ENCODE data around the gene AVPR1B.
"Not testable (repeated sequence)": the region's sequence is repeated elsewhere in the genome, so short reads cannot be mapped to it uniquely, and the experiment has no call there.

Gene AVPR1B

GRCh38 chr1:206065547-206066145, 51.5 kb downstream of the AVPR1B start:
- Histone ChIP-seq H3K4me3 (IDR thresholded peaks at IDR 0.05; ENCODE audit: insufficient read depth, low read depth, low read length) (no peak overlapping the region), H3K9ac (no peak overlapping the region)
- TF ChIP-seq, protein P1, sequence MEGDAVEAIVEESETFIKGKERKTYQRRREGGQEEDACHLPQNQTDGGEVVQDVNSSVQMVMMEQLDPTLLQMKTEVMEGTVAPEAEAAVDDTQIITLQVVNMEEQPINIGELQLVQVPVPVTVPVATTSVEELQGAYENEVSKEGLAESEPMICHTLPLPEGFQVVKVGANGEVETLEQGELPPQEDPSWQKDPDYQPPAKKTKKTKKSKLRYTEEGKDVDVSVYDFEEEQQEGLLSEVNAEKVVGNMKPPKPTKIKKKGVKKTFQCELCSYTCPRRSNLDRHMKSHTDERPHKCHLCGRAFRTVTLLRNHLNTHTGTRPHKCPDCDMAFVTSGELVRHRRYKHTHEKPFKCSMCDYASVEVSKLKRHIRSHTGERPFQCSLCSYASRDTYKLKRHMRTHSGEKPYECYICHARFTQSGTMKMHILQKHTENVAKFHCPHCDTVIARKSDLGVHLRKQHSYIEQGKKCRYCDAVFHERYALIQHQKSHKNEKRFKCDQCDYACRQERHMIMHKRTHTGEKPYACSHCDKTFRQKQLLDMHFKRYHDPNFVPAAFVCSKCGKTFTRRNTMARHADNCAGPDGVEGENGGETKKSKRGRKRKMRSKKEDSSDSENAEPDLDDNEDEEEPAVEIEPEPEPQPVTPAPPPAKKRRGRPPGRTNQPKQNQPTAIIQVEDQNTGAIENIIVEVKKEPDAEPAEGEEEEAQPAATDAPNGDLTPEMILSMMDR (conservative IDR thresholded peaks at IDR 0.05; ENCODE audit: low read depth, low read length): no peak

GRCh38 chr1:206064501-206064900, 52.7 kb downstream of the AVPR1B start:
- peaks cover 45% of the 10 kb centered on the region for H3K4me1 ChIP-seq (ENCODE audit: low read depth, poor library complexity, severe bottlenecking)
- not testable (repeated sequence) for H3K27ac ChIP-seq; H4K20me1 ChIP-seq (ENCODE audit: insufficient read depth); H3K79me2 ChIP-seq (ENCODE audit: insufficient read depth, low read depth); H3K4me2 ChIP-seq; H3K9ac ChIP-seq; H3K27me3 ChIP-seq (ENCODE audit: insufficient read depth, low read depth); H3K36me3 ChIP-seq (ENCODE audit: insufficient read depth); H2AFZ ChIP-seq (ENCODE audit: low read depth); H3K4me3 ChIP-seq (IDR thresholded peaks at IDR 0.05; ENCODE audit: insufficient read depth, low read depth, low read length)

More at GRCh38 chr1:206065547-206066145, 51.5 kb downstream of the AVPR1B start:
- peaks cover 47% of the 10 kb centered on the region for H3K4me1 ChIP-seq (ENCODE audit: low read depth, poor library complexity, severe bottlenecking)
- no peaks in the 10 kb centered on the region for H3K36me3 ChIP-seq (ENCODE audit: insufficient read depth)
- peak overlapping the region; percentile 35; the same call in 1 of the 2 replicates for H3K27ac ChIP-seq
- H2AFZ ChIP-seq (ENCODE audit: low read depth): no peak overlapping the region
- peak overlapping the region; percentile 80 for H3K4me2 ChIP-seq
- H3K27me3 ChIP-seq (ENCODE audit: insufficient read depth, low read depth): no peaks in the 10 kb centered on the region
- H3K79me2 ChIP-seq (ENCODE audit: insufficient read depth, low read depth): no peaks in the 10 kb centered on the region
- H4K20me1 ChIP-seq (ENCODE audit: insufficient read depth): no peaks in the 10 kb centered on the region

- not testable (repeated sequence) for H3K4me3 ChIP-seq (IDR thresholded peaks at IDR 0.05; ENCODE audit: insufficient read depth, low read depth, low read length); H3K4me2 ChIP-seq; H2AFZ ChIP-seq (ENCODE audit: low read depth); H3K27ac ChIP-seq; H4K20me1 ChIP-seq (ENCODE audit: insufficient read depth); H3K36me3 ChIP-seq (ENCODE audit: insufficient read depth); H3K9ac ChIP-seq; H3K27me3 ChIP-seq (ENCODE audit: insufficient read depth, low read depth); H3K79me2 ChIP-seq (ENCODE audit: insufficient read depth, low read depth)
- H3K4me1 ChIP-seq (ENCODE audit: low read depth, poor library complexity, severe bottlenecking): peaks cover 40% of the 10 kb centered on the region
Observed at GRCh38 chr1:206064001-206064400, 53.2 kb downstream of the AVPR1B start.

DNA sequence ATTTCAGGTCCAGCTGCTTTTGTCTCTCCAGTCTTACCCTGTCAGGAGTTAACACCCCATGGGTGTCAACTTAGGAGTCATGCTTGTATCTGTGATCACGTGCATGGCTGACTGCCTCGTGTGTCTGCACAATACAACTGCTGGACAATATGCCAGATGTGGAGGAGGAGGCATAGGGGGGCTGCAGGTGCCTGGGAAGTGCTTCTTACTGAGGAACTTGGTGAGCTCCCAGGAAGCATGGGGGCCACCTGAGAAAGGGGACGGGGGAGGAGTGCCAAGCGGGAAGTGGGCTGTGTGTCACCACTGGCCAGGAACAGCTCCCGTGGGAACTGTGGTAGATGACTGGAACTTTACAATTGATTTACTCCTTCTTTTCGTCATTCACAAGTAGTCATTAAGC, 54.7 kb downstream of the AVPR1B start:
- no peak overlapping the region for H3K4me2 ChIP-seq
- no peaks in the 10 kb centered on the region for H3K27me3 ChIP-seq (ENCODE audit: insufficient read depth, low read depth)
- no peak overlapping the region for H3K9ac ChIP-seq
- TF ChIP-seq, protein P1 (conservative IDR thresholded peaks at IDR 0.05; ENCODE audit: low read depth, low read length): no peak
- H2AFZ ChIP-seq (ENCODE audit: low read depth): no peak overlapping the region
- H3K36me3 ChIP-seq (ENCODE audit: insufficient read depth): no peaks in the 10 kb centered on the region
- no peak overlapping the region for H3K4me3 ChIP-seq (IDR thresholded peaks at IDR 0.05; ENCODE audit: insufficient read depth, low read depth, low read length)
- H3K79me2 ChIP-seq (ENCODE audit: insufficient read depth, low read depth): no peaks in the 10 kb centered on the region
- H4K20me1 ChIP-seq (ENCODE audit: insufficient read depth): no peaks in the 10 kb centered on the region
- H3K27ac ChIP-seq: no peak overlapping the region
- H3K4me1 ChIP-seq (ENCODE audit: low read depth, poor library complexity, severe bottlenecking): peaks cover 25% of the 10 kb centered on the region

DNA sequence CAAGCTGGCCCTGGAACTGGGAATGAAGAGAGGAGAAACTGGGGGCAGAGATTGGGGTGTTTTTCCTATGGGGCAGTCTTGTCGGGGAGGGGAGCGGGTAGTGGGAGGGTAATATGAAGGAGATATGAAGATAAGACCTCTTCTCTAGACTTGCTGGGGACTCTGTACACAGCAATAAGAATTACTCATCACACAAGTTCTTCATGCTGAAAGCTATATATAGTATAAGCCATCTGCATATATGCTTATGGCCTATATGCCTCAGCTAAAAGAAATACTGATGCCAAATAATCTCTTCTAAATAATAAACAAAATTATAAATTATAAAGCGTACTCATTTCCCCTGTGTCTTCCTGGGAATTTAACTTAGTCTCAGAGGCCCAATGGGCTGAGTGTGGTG, 56.3 kb downstream of the AVPR1B start:
- Histone ChIP-seq H3K27me3 (ENCODE audit: insufficient read depth, low read depth) (no peaks in the 10 kb centered on the region), H3K79me2 (ENCODE audit: insufficient read depth, low read depth) (no peaks in the 10 kb centered on the region), H3K4me2 (no peak overlapping the region), H4K20me1 (ENCODE audit: insufficient read depth) (no peaks in the 10 kb centered on the region), H3K36me3 (ENCODE audit: insufficient read depth) (no peaks in the 10 kb centered on the region), H3K9ac (no peak overlapping the region), H2AFZ (ENCODE audit: low read depth) (no peak overlapping the region), H3K27ac (no peak overlapping the region), H3K4me3 (IDR thresholded peaks at IDR 0.05; ENCODE audit: insufficient read depth, low read depth, low read length) (no peak overlapping the region), H3K4me1 (ENCODE audit: low read depth, poor library complexity, severe bottlenecking) (peaks cover 9% of the 10 kb centered on the region)
- TF ChIP-seq, protein P1 (conservative IDR thresholded peaks at IDR 0.05; ENCODE audit: low read depth, low read length): no peak
